GM21360 (cell line): ENCODE measurements around the gene IL31.

Experiments used
- ATAC-seq: cut with Tn5 transposase; IDR thresholded peaks from one replicate; pipeline ENCODE4 v1.9.1; 2021; ENCODE audit warnings: mild to moderate bottlenecking, moderate library complexity; ENCODE audit not compliant: unreplicated experiment

Gene IL31

DNA sequence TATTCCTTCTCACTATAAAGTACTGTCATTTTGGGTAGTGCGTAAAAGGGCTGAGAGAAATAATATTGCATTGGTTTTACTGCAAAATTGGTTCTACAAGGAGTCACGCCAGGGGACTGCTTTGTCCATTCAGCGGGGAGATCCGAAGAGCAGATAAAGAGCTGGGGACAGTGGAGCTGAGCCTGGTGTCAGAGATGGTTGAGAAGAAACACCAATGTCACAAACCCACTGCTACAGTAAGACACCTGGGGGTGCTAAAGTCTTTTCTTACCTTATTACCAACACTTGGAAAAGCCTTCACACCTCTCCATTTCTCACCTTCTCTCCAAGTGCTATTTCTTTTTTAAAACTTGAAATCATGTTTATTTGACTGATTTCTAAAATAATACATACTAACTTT lies 14.1 kb downstream of the IL31 start:
- no peak for ATAC-seq

DNA sequence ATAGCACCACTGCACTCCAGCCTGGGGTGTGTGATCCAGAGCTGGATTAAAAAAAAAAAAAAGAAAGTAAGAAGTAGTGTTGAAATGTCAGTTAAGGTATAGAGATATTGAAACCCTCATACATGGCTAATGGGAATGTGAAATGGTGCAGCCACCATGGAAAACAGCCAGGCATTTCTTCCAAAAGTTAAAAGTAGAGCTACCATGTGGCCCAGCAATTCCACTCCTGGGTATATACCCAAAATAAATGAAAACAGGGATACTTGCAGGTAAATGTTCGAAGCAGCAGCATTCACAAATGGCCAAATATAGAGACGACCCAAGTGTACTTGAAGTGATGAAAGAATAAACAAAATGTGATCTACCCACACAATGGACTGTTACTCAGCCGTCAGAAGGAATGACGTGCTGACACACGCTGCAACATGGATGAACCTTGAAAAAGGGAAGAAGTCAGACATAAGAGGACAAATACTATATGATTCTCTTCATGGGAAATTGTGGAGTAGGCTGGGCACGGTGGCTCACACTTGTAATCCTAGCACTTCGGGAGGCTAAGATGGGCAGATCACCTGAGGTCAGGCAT lies 15.2 kb downstream of the IL31 start:
- ATAC-seq = no peak

DNA sequence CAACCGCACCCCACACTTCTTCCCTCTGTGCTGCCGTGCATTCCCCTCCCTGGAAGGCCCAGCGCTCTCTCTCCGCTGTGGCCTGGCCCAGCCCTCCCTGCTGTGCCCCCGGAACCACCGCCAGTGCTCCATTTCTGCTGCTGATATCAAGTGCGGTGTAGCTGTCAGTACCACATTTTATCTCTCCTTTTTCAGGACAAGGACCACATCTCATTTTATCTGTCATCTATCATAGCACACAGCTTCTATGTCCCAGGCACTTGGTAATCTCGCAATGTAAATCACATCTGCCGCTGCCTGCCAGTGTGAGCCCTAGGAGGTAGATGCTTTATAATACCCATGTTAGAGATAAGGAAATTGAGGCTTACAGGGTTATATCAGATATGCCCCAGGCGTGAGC lies 18.3 kb downstream of the IL31 start:
- ATAC-seq = no peak

DNA sequence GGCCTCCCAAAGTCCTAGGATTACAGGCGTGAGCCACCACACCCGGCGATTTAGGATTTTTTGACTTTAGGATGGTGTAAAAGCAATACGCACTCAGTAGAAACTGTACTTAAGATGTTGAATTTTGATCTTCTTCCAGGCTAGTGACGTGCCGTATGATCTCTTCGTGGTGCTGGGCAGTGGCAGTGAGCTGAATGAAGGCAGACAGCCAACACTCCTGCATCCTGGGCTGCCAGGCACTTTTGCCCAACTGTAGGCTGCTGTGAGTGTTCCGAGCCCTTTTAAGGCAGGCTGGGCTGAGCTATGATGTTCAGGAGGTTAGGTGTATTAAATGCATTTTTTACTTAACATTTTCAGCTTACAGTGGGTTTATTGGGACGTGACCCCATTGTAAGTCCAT lies 21.3 kb downstream of the IL31 start:
- no peak for ATAC-seq

DNA sequence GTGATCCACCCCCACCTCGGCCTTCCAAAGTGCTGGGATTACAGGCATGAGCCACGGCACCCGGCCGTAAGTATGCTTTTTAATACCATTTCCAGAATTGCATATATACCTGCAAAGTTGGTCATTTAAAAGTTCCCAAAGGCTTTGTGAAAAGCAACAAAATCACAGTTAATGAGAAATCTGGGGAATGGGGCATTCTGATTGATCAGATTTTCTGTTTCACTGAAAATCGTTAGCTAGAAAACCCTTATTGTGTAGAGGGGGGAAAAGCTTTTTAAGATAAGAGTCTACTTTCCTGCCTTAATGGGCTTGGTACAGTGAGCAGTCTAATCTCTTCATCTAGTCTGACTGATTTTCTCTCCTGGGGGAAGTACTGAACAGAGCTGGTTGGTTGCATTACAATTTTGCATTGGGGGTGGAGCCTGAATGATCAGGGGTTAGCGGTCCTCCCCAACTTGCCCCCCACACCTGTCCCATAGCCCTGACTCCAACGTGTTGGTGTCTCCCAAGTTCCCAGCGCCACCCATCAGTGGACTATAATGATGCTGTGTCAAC lies 23.8 kb downstream of the IL31 start:
- ATAC-seq = no peak

DNA sequence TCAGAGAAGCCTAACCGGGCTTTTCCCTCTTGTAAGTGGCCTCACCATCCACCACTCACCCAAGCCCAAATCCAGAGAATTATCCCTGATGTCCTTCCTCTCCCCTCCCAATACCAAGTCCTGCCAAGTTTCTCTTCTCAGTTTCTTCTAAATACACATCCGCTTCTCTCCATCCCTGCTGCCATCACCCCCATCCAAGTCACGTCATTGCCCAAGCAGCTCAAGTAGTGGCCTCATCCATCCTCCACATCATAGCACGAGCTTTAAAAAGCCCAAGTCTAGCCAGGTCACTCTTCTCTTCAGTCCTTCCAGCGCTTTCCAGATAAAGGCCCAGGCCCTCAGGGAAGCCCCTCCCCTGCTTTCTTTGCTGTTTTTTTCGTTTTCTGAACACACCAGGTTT lies 25.4 kb downstream of the IL31 start:
- ATAC-seq = no peak

DNA sequence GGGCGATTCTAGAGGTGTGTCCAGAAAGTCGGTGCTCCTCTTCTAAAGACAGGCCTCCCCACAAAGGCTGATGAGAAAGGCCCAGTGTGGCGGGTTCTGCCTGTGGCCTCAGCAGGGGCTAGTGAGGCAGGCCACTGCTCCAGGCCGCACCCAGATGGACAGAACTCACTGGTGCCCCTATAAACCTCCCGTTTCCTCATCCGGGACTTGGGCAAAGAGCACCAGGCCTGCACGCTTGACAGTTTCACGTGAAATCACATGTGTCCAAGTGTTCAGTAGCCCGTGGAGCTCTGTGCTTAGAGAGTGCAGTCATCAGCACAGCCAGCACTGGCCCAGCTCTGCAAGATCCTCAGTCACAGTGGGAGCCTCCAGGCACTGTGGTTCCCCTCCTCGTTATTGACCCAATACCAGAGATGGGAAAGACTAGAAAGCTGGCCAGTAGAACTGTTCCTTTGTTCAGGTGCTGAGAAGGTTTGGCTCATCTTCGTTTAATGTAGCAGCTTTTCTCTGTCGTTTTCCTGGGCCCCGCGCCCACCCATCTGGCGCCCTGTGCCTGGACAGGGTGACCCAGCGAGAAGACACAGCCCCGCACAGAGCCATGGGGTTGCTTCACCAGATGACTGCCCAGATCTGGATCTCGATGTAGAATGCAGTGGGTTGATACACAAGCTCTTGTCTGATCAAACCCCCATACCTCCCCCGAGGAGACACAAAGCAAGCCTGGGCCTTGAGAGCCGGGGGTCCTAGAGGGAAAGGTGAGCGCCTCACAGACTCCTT lies 26.3 kb downstream of the IL31 start:
- no peak for ATAC-seq

DNA sequence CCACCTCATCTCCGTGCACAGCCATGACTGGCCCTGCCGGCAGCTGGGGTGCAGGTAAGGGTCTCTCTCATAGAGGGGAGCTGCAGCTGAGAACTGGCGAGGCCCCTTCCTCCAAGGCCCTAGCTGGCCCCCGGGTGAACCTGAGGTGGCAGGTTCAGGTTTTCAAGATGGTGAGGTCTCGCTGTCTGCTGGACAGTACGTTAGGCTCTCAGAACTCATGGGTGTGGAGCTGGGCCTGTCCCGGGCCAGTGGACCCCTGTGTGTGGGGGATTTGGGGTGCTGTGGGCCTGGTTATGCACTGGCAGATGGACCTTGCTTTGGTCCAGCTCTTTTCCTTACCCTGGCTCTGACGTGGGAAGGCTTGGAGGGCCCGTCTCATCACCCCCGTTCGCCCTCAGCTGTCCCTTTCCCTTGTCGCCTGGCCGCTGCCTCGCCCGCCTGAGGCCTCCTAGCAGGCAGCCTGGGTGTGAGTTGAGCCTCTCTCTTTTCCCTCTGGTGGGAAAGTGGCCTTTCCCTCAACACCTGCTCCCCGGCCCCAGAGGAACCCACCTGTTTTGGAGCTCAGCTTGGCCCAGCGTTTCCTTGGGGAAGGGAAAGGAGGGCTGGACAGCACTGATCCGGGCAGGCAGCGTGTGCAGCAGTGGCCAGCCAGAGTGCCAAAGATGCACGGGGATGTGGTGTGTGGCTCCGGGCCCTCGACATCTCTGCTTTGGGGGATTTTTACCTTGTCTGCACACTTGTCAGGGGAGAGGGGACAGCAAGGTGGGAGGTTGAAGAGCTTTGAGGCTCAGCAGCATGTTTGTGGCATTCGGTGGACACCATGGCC lies 28.3 kb downstream of the IL31 start:
- no peak for ATAC-seq

DNA sequence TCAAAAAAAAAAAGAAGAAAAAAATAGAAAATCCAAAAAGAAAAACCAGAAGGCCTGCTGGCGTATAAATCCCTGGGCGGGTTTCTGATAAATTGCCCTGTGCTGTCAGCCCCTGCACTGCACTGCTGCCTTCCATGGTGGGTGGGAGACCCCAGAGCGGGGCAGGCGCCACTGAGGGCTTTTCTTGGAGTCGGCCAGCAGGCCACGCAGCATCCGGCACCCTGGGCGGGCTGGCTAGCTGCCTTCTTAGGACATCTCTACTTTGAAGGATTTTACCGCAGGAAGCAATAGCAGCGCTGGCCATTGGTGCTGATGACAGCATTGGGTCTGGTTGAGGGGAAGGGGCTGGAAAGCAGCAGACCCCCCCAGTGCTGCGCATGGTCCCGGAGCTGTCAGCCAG lies 29.1 kb downstream of the IL31 start:
- no peak for ATAC-seq

DNA sequence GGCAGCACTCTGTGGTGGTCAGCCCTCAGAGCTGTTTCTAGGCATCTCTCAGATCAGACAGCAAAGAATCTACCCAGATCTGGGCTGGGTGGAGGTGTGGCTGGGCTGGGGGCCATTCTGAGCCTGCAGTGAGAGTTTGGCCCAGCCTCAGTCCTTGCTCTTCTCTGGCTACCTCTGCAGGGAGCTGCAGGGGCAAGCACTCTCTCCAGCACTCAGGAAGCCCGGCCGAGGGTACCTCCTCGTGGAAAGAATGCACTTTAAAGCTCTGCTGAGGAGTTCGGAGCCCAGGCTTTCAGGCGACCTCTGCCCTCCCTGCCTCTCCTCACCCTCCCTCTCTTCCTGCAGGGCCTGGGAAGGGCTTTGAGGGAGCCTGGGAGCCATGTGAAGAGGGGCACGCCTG lies 31.2 kb downstream of the IL31 start:
- ATAC-seq = no peak

DNA sequence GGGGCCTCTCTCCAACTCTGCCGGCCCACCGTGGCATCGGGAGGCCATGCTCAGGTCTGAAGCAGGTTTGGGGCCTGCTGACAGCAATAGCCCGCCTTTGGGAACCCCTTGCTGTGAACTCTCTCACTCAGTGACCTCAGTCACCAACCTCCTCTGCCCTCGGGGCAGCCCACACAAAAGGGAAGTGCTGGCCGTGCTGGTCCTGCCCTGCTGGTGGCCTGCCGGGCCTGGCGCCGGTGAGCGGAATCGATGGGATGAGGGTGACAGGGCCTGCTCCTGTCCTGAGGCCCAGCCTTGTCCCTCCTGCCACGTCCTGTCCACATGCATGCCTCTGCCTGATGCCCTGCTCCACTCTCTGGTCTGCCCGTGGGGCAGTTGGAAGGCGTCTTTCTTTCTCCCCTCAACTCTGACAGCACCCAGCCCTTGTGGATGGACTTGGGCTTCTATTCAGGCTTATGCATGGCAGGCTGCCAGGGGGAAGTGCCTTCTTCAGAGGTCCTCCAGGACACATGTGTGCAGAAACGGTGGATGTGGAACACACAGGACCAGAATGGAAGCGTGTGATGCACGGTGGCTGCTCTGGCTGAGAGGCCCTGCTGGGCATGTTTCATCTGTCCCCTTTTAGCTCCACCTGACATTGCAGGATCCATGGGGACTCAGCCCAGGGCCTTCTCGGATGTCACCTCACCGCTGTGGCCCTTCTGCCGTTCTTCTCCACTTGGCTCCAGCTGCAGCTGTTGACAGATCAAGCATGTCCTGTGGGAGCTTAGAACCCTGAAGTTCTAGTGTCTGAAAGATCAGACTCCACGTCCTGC lies 31.9 kb downstream of the IL31 start:
- no peak for ATAC-seq

DNA sequence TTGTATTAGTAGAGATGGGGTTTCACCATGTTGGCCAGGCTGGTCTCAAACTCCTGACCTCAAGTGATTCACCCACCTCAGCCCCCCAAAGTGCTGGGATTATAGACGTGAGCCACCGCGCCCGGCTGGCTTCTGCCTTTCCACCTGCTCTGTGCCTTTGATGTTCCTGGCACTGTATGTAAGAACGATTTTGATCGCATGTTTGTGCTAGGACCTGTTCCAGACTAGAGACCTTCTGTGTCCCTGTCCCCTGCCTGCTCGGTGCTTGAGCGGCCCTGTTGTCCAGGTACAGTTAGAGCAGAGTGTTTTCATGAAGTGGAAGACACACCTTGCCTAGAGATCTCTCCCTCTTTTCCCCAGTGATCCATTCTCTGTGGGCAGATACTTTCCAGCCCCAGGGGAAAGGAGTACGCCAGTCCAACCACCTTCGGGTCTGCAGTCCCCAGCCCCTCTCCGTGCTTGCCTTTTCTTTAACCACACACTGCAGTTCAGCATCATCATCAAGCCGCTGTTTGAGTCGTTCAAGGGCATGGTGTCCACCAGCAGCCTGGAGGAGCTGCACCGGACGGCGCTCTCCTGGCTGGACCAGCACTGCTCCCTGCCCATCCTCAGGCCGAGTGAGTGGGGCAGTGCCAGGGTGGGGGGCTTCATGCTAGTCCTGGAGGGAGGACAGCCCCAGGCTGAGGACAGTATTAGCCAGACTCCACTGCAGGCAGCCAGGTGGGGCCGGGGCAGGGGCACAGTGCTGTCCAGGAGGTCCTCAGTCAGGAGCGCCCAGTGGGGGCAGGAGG lies 33.4 kb downstream of the IL31 start:
- ATAC-seq = no peak

DNA sequence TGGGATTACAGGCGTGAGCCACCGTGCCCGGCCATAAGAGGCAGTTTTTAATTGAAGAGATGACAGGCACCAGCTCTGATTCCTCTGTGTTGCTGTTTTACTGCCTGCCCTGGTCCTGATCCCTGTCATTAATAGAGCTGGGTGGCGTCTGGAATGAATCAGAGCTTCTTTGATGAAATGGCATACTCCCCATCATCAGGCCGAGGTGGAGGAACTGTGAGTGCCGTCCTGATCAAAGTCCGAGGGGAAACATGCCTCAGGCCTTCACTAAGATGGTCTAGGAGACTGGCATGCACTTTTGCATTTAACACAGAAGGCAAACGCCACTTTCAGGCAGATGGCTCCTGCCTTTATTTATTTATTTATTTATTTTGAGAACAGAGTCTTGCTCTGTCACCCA lies 34.1 kb downstream of the IL31 start:
- no peak for ATAC-seq

DNA sequence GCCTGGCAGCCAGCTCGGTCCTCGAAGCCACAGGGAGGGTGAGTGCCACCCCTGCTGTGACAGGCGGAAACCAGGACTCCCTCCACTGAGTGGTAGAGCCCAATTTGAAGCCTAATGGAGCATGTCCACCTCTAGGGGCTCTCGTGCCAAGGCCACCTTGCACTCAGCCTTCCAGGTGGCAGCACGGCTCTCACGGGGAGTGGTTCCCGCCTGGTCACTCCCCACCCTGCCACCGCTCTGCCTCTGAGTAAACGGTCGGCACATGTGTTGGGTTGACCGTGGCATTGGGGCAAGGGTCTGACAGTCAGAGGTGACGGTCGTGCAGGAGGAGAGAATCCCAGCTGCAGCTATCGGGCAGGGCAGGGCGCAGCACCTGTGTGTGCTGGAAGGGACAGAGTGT lies 34.8 kb downstream of the IL31 start:
- no peak for ATAC-seq

DNA sequence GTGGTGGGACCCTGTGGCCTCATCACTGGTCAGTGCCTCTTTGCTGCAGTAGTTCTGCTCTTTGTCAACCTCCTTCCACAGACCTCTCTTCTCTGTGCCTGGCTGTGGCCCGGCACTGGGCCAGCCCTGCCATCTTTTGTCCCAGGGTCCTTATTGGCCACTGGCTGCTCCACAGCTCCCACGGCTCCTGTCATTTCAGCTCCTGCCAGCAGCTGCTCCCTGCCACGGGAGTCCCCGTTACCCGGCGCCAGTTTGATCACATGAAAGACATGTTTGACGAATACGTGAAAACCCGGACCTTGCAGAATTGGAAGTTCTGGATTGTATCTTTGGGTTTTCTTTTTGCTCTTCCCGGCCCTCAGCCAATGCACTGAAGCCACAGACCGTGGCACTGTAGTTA lies 35.4 kb downstream of the IL31 start:
- ATAC-seq = no peak

DNA sequence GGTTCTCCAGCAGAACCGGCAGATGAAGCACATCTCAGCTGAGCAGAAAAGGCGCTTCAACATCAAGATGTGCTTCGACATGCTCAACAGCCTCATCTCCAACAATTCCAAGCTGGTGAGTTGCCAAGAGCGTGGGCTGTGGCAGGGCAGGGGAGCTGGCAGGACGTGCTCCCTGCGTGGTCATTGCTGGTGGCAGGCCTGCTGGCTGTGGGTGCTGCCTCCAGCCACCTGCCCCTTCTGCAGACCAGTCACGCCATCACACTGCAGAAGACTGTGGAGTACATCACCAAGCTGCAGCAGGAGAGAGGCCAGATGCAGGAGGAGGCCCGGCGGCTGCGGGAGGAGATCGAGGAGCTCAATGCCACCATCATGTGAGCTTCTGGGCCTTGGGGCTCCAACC lies 35.8 kb downstream of the IL31 start:
- no peak for ATAC-seq

DNA sequence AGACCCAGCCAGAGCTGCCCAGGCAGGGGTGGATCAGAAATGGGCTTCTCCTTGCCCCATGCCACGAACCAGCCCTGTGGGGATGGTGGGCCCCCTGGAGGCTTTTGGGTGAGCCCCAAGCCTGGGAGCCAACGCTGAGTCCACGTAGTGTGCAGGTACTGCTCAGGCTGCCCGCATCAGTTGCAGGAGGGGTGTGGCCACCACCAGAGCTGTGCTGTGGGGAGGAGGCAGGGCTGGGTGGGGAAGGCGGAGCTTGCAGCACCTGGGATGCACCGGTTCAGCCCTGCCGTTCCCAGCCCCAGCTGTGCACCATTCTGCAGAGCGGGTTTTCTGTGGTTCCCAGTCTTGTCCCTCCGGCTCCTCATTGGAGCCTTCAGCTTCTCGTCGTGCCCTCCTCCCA lies 36.3 kb downstream of the IL31 start:
- no peak for ATAC-seq

DNA sequence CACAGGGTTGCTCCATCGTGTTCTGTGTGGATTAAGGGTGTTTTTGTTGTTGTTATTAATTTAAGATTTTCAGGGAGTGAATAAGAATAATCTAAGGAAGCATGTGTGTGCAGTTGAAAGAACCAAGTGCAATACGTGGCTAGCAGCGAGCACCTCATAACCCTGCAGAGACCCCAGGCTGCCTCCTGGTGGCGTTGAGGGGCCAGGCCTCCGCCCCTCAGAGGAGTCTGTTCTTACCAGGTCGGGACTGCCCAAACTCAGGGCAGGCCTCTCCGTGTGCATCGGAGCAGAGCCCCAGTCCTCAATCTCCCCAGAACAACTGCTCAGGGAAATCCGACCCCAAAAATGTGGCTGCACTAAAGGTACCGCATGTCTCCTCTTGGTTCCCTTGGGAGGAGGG lies 36.8 kb downstream of the IL31 start:
- no peak for ATAC-seq

DNA sequence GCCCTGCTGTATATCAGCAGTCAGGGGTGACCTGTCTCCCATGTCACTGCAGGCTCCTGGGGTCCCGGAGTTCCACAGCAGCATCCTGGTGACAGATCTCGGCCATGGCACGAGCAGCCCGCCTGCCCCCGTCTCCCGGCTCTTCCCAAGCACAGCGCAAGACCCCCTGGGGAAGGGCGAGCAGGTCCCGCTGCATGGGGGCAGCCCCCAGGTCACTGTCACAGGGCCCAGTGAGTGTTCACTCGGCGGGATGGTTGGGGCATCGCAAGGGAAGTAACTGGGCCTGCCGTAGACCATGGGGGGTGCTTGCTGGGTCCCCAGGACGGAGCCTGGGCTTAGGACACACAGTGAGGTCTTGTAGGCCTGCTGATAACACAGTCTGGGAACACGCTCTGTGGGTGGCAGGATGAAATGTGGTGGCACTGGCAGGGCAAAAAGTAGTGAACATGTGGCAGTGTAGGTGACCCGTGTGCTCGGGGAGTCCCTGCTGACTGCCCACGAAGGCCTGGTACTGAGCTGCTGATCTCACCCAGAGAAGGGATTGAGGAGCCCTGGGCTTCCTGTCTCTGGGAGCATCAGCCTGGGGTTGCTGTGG lies 38.5 kb downstream of the IL31 start:
- ATAC-seq = no peak
